Mesenchymal stem cell (in vitro differentiated cells and primary cell): ENCODE results near the gene ARMC8.
"Not testable (repeated sequence)": the region's sequence is repeated elsewhere in the genome, so short reads cannot be mapped to it uniquely, and the experiment has no call there.

Experiments
- DNase-seq: peaks from one replicate; pipeline ENCODE4 v3.0.0-alpha.2; 2013
- H2AFZ ChIP-seq: one replicate; pipeline ENCODE4 v1.6.1; 2013; ENCODE audit warnings: low read depth, mild to moderate bottlenecking, control low read depth, inconsistent platforms, low read length, moderate library complexity
- H2AK5ac ChIP-seq: 2 replicates; pipeline ENCODE4 v1.6.1; 2013; ENCODE audit warnings: low read length, moderate library complexity, mild to moderate bottlenecking, inconsistent platforms; ENCODE audit not compliant: severe bottlenecking
- H2BK120ac ChIP-seq: one replicate; pipeline ENCODE4 v1.6.1; 2013; ENCODE audit warnings: low read depth, mild to moderate bottlenecking, inconsistent platforms, low read length, moderate library complexity
- H2BK12ac ChIP-seq, 2 experiments: one replicate each; pipeline ENCODE4 v1.6.1; 2013; ENCODE audit warnings: inconsistent platforms in 2 of 2, low read length in 2 of 2, mild to moderate bottlenecking in 2 of 2, moderate library complexity in 2 of 2, control low read depth in 1 of 2
- H2BK15ac ChIP-seq: one replicate; pipeline ENCODE4 v1.6.1; 2013; ENCODE audit warnings: mild to moderate bottlenecking, low read depth, inconsistent platforms; ENCODE audit not compliant: poor library complexity, severe bottlenecking
- H2BK5ac ChIP-seq: 2 replicates; pipeline ENCODE4 v1.6.1; 2013; ENCODE audit warnings: low read depth, mild to moderate bottlenecking, low read length, control low read depth, inconsistent platforms; ENCODE audit not compliant: poor library complexity, severe bottlenecking
- H3K14ac ChIP-seq, 2 experiments: one replicate each; pipeline ENCODE4 v1.6.1; 2013; ENCODE audit warnings: inconsistent platforms in 2 of 2, low read length in 2 of 2, control low read depth in 1 of 2, mild to moderate bottlenecking in 1 of 2, moderate library complexity in 1 of 2
- H3K18ac ChIP-seq, 2 experiments: one replicate each; pipeline ENCODE4 v1.6.1; 2013; ENCODE audit warnings: inconsistent platforms in 2 of 2, low read length in 2 of 2, control low read depth in 1 of 2, low read depth in 1 of 2, mild to moderate bottlenecking in 1 of 2
- H3K23ac ChIP-seq, 2 experiments: one replicate each; pipeline ENCODE4 v1.6.1; 2013; ENCODE audit warnings: inconsistent platforms in 2 of 2, low read length in 2 of 2, mild to moderate bottlenecking in 2 of 2, moderate library complexity in 2 of 2, control low read depth in 1 of 2
- H3K27ac ChIP-seq: 2 replicates; pipeline ENCODE4 v1.5.1; 2013; ENCODE audit warnings: mild to moderate bottlenecking, moderate library complexity, low read length, control low read depth, inconsistent platforms; ENCODE audit not compliant: poor library complexity, severe bottlenecking
- H3K27me3 ChIP-seq, 2 experiments: 2 replicates each; pipeline versions ENCODE4 v1.6.1 to v1.7.0; 2013; ENCODE audit warnings: low read length in 2 of 2, mild to moderate bottlenecking in 2 of 2, moderate library complexity in 2 of 2, control low read depth in 1 of 2, inconsistent platforms in 1 of 2; ENCODE audit not compliant: control insufficient read depth in 1 of 2, insufficient read depth in 1 of 2
- H3K36me3 ChIP-seq, 2 experiments: 2 replicates each; pipeline versions ENCODE4 v1.6.1 to v1.7.0; 2013; ENCODE audit warnings: low read length in 2 of 2, control low read depth in 1 of 2, inconsistent platforms in 1 of 2, low read depth in 1 of 2, mild to moderate bottlenecking in 1 of 2; ENCODE audit not compliant: insufficient read depth in 2 of 2, control insufficient read depth in 1 of 2
- H3K4ac ChIP-seq, 2 experiments: one replicate each; pipeline ENCODE4 v1.6.1; 2013; ENCODE audit warnings: inconsistent platforms in 2 of 2, low read length in 2 of 2, mild to moderate bottlenecking in 2 of 2, moderate library complexity in 2 of 2, control low read depth in 1 of 2, low read depth in 1 of 2
- H3K4me1 ChIP-seq: 2 replicates; pipeline ENCODE4 v1.6.1; 2013; ENCODE audit warnings: low read depth, low read length, control low read depth; ENCODE audit not compliant: control insufficient read depth, insufficient read depth
- H3K4me2 ChIP-seq: 2 replicates; pipeline ENCODE4 v1.6.1; 2013; ENCODE audit warnings: low read length, mild to moderate bottlenecking, inconsistent platforms; ENCODE audit not compliant: poor library complexity, severe bottlenecking
- H3K4me3 ChIP-seq, 2 experiments: 2 replicates each; pipeline versions ENCODE4 v1.5.1 to v1.7.0; 2013; ENCODE audit warnings: low read length in 2 of 2, mild to moderate bottlenecking in 2 of 2, control low read depth in 1 of 2, low read depth in 1 of 2; ENCODE audit not compliant: insufficient read depth in 1 of 2
- H3K79me1 ChIP-seq: replicated peaks from 2 replicates; pipeline ENCODE4 v1.6.1; 2013; ENCODE audit warnings: mild to moderate bottlenecking, control low read depth, low read length, inconsistent platforms; ENCODE audit not compliant: poor library complexity, severe bottlenecking
- H3K9ac ChIP-seq: 2 replicates; pipeline ENCODE4 v1.7.0; 2013; ENCODE audit warnings: mild to moderate bottlenecking, low read length, moderate library complexity
- H3K9me3 ChIP-seq: 2 replicates; pipeline ENCODE4 v1.7.0; 2013; ENCODE audit warnings: mild to moderate bottlenecking, low read length; ENCODE audit not compliant: control insufficient read depth
- H4K8ac ChIP-seq: one replicate; pipeline ENCODE4 v1.6.1; 2013; ENCODE audit warnings: inconsistent platforms, mild to moderate bottlenecking, low read length, moderate library complexity
- H4K91ac ChIP-seq: one replicate; pipeline ENCODE4 v1.6.1; 2013; ENCODE audit warnings: mild to moderate bottlenecking, low read length, inconsistent platforms
- WGBS: methylation state at CpG from one replicate; pipeline ENCODE4 v1.1.7; 2013; ENCODE audit warnings: mixed read lengths; 5-methylcytosine and 5-hydroxymethylcytosine counted together

ARMC8 gene

GRCh38 chr3:138142181-138142580 lies 44.9 kb upstream of the ARMC8 start:
- H3K9me3 ChIP-seq, H2BK12ac ChIP-seq, H4K8ac ChIP-seq, H3K79me1 ChIP-seq, H2AFZ ChIP-seq, H2AK5ac ChIP-seq, H3K36me3 ChIP-seq, H3K27ac ChIP-seq, H3K23ac ChIP-seq, H3K27me3 ChIP-seq, H3K9ac ChIP-seq, H3K4ac ChIP-seq, H2BK15ac ChIP-seq, H2BK5ac ChIP-seq, H2BK120ac ChIP-seq, H3K4me2 ChIP-seq, DNase-seq, H4K91ac ChIP-seq, H3K18ac ChIP-seq, H3K14ac ChIP-seq, H3K4me3 ChIP-seq, H3K4me1 ChIP-seq: not testable (repeated sequence)
- 74% methylated on average over 3 of the region's 3 CpGs for WGBS

- H3K27ac ChIP-seq: no peak overlapping the region
- no peak overlapping the region for H3K14ac ChIP-seq
- H3K9me3 ChIP-seq: no peaks in the 10 kb centered on the region
- H2BK120ac ChIP-seq: no peak overlapping the region
- no peak overlapping the region for H3K23ac ChIP-seq
- no peak overlapping the region for H2AFZ ChIP-seq
- H3K9ac ChIP-seq: no peak overlapping the region
- H2BK5ac ChIP-seq: no peak overlapping the region
- no peak overlapping the region for H3K4ac ChIP-seq
- H2AK5ac ChIP-seq: no peak overlapping the region
- no peak overlapping the region for H3K18ac ChIP-seq
- 84% methylated on average over 4 of the region's 4 CpGs for WGBS
- H3K27me3 ChIP-seq: no peaks in the 10 kb centered on the region
- no peak for DNase-seq
- no peak overlapping the region for H2BK12ac ChIP-seq
- H3K4me2 ChIP-seq: no peak overlapping the region
- no peak overlapping the region for H2BK15ac ChIP-seq
- H4K91ac ChIP-seq: no peak overlapping the region
- H3K4me3 ChIP-seq: no peak overlapping the region
- H4K8ac ChIP-seq: no peak overlapping the region
- no peaks in the 10 kb centered on the region for H3K79me1 ChIP-seq
- no peaks in the 10 kb centered on the region for H3K36me3 ChIP-seq
- no peaks in the 10 kb centered on the region for H3K4me1 ChIP-seq
Observed at GRCh38 chr3:138148503-138148902, 38.6 kb upstream of the ARMC8 start.

GRCh38 chr3:138154534-138154933 lies 32.6 kb upstream of the ARMC8 start:
- Histone ChIP-seq H2AK5ac (no peak overlapping the region), H3K14ac (no peak overlapping the region), H3K4me3 (no peak overlapping the region), H3K4ac (no peak overlapping the region), H3K4me1 (no peaks in the 10 kb centered on the region), H3K9me3 (no peaks in the 10 kb centered on the region), H2BK12ac (no peak overlapping the region), H2BK15ac (no peak overlapping the region), H3K36me3 (no peaks in the 10 kb centered on the region), H4K91ac (no peak overlapping the region), H4K8ac (no peak overlapping the region), H3K79me1 (no peaks in the 10 kb centered on the region), H3K18ac (no peak overlapping the region), H3K4me2 (no peak overlapping the region), H2BK5ac (no peak overlapping the region), H3K27me3 (no peaks in the 10 kb centered on the region), H3K27ac (no peak overlapping the region), H3K9ac (no peak overlapping the region), H2AFZ (no peak overlapping the region), H2BK120ac (no peak overlapping the region), H3K23ac (no peak overlapping the region)
- no peak for DNase-seq

- peaks cover 0 to 25% of the 10 kb centered on the region in 2 experiments for H3K36me3 ChIP-seq
- no peak overlapping the region for H3K9ac ChIP-seq
- no peak overlapping the region for H3K23ac ChIP-seq
- no peak overlapping the region for H3K4me3 ChIP-seq
- no peak overlapping the region for H4K91ac ChIP-seq
- no peaks in the 10 kb centered on the region for H3K79me1 ChIP-seq
- H3K4me2 ChIP-seq: no peak overlapping the region
- H2BK15ac ChIP-seq: no peak overlapping the region
- H2AFZ ChIP-seq: no peak overlapping the region
- H3K18ac ChIP-seq: no peak overlapping the region
- no peak overlapping the region for H2BK120ac ChIP-seq
- no peak for DNase-seq
- H3K4ac ChIP-seq: no peak overlapping the region
- H2BK12ac ChIP-seq: no peak overlapping the region
- no peak overlapping the region for H2BK5ac ChIP-seq
- H4K8ac ChIP-seq: no peak overlapping the region
- 100% methylated on average over 4 of the region's 4 CpGs for WGBS
- H3K27ac ChIP-seq: no peak overlapping the region
- no peak overlapping the region for H3K14ac ChIP-seq
- no peaks in the 10 kb centered on the region for H3K27me3 ChIP-seq
- no peak overlapping the region for H2AK5ac ChIP-seq
- H3K9me3 ChIP-seq: no peaks in the 10 kb centered on the region
- no peaks in the 10 kb centered on the region for H3K4me1 ChIP-seq
Observed at GRCh38 chr3:138157743-138158142, 29.4 kb upstream of the ARMC8 start.
